Neural progenitor cell (in vitro differentiated cells): Measurements from ENCODE around the gene GALNT13.

Source experiments
- CTCF ChIP-seq: fragments of 200-600 bp; sonication (generic); IDR thresholded peaks from 2 replicates; pipeline ENCODE4 v1.5.1; 2017; ENCODE audit warnings: antibody characterized with exemption, mild to moderate bottlenecking
- EZH2 ChIP-seq: fragments of 200-600 bp; sonication (generic); IDR thresholded peaks from 2 replicates; pipeline ENCODE4 v1.6.1; 2017; ENCODE audit warnings: antibody characterized with exemption, mild to moderate bottlenecking, moderate library complexity
- EZH2phosphoT487 ChIP-seq: fragments of 200-600 bp; sonication (generic); IDR thresholded peaks from 2 replicates; pipeline ENCODE4 v1.6.1; 2017; ENCODE audit warnings: antibody characterized with exemption

- no peak for TF ChIP-seq CTCF
- no peak for TF ChIP-seq EZH2phosphoT487
- no peak for TF ChIP-seq EZH2
Measured at GRCh38 chr2:153986488-153987229, 114.9 kb downstream of the GALNT13 start.
